Measurements from ENCODE around the gene NCOA3.

NCOA3 gene

GRCh38 chr20:47596003-47596571 lies 94.4 kb downstream of the NCOA3 start:
- no peak for DNase-seq (ENCODE audit: low read depth in 2 of 2)

GRCh38 chr20:47597090-47597489 lies 95.4 kb downstream of the NCOA3 start:
- no peak for DNase-seq (ENCODE audit: low read depth in 2 of 2)

DNA sequence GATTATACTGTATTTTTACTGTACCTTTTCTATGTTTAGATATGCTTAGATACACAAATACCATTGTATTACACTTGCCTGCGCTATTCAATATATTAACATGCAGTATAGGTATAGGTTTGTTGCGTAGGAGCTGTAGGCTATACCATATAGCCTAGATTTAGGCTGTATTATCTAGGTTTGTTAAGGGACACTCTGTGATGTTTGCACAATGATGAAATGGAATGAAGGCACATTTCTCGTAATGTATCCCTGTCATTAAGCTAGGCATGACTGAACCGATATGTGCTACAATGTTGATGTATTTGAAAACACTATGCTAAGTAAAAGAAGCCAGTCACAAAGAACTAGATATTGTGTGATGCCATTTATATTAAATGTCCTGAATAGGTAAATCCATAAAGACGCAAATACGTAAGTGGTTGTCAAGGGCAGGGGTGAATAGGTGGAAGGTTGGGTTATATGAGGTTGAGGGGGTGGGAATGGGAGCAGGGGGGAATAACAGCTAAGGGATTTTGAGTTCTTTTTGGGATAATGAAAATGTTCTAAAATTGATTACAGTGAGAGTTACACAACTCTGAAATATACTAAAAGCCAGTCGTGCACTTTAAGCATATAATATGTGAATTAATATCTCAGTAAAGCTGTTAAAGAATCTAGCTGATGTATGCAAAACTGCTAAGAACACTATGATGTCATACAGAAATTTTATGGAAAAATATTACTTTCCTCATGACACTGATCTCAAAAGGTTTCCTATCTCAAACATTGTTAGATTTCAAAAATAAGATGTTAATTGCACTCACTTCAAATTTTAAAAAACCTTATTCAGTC lies 97.4 kb downstream of the NCOA3 start:
- no peak for DNase-seq (ENCODE audit: low read depth in 2 of 2)

DNA sequence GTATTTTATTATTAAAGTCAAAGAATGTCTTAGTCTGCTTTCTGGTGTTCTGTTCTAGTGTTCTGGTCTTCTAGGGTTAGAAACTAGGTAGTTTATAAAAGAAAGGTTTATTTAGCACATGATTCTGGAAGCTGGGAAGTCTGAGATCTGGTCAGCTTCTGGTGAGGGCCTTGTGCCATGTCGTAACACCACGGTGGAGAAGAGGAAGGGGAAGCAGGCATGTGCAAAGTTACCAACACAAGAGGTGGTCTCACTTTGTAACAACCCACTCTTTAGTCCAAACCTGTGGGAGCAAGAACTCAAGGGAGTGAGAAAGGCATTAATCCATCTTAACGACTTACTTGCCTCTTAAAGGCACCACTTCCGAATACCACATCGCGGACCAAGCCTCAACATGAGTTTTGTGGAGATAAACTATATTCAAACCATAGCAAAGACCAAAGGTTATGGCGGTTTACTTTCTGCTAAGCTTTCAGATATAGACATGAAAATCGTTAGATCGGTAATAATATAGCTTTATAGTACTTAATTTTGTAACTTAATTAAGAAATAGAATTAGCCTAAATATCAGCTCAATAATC lies 99.4 kb downstream of the NCOA3 start:
- DNase-seq (ENCODE audit: low read depth in 2 of 2) = no peak

- no peak for DNase-seq (ENCODE audit: low read depth in 2 of 2)
Measured at GRCh38 chr20:47603260-47603659, 101.6 kb downstream of the NCOA3 start.

DNA sequence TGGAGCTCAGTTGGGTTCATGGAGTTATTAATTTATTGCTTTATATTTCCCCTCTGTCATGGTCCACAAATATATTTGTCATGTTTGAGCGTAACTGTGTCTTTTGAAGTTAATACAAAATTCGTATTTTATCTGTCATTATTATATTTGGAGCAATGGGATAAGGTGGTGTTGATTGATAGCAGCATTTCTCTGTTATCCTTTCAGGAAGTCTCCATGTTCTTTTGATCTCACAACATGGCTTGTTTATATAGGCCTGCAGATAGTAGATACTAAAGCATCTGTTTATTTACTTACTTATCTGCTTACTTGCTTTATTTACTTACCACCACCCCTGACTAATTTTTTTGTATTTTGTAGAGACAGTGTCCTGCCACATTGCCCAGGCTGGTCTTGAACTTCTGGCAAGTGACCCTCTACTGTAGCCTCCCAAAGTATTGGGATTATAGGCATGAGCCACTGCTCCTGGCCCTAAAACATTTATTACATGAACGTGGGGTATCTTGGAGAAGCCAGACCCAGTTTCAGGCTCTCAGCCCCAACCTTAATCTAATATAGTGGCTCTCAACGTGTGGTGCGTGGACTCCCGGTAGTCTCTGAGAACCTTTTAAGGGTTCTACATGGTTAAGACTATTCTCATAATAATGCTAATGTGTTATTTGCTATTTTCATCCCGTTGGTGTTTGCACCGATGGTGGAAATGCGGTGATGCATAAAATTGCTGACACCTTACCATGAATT lies 104.2 kb downstream of the NCOA3 start:
- DNase-seq (ENCODE audit: low read depth in 2 of 2) = no peak

DNA sequence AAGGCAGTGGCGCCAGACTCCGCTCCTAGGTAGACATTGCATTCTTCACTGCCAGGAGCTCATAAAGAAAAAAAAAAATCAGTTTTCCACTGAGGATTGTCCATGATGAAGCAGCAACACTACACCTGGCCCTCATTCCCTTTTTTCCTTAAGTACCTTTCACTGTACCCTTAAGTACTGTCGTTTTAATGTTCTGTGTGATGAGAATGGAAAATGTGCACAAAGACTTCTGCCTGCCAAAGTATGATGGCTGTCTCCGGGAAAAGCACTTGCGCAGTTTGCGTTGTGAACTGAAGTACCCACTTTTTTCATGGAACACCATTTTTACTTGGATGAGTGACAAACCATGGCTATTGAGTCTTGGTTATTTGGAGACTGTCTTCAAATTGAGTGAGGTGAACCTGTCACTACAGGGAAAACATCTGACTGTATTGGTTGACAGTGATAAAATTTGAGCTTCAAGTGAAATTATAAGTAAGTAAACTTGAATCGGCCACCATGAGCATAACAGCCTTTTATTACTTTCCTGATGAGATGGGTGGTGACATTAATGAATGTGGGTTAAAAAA lies 104.8 kb downstream of the NCOA3 start:
- DNase-seq (ENCODE audit: low read depth in 2 of 2) = no peak

DNA sequence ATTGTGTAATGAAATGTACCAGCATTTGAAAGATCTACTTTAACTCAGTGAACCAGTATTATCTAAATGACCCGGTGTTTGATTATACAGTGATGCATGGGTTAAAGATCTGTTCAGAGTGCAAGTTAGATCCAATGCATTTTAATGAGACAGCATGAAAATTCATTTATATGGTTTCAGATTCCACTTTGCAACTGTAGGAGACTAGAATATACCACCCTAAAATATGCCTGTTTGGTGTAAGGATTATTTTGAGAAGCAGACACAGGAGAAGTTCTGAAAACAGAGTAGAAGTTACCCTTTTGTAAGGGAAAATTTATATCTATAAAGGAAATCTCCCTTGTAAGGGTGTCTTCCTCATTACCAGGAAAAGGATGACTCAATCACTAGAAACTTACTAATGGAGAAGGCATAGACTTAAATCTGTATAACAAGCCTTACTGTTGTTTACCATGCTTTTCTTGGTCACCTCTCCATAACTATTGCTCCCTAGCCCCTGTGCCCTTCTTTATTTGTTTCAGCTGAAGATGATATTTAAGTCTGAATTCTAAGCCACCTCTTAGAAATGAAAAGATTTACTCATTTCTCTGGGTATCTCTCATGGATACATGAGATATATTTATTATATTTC lies 105.4 kb downstream of the NCOA3 start:
- DNase-seq (ENCODE audit: low read depth in 2 of 2) = no peak

DNA sequence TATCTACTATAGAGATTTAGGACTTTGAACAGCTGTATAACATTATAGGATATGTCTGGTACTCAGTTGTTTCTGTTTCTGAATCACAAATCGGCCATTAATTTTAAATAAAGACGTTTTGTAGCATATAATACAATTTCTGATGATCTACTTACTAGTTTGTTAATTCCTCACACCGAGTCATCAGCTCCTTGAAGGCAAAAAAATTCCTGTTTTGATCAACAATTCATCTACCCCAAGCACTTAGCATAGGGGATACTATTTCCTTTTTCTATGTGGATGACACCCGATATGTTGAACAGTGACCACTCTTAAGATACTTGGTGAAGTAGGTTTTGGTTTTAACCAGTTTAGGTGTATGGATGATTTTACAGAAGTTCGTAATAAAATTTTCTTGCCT lies 107.3 kb downstream of the NCOA3 start:
- no peak for DNase-seq (ENCODE audit: low read depth in 2 of 2)

DNA sequence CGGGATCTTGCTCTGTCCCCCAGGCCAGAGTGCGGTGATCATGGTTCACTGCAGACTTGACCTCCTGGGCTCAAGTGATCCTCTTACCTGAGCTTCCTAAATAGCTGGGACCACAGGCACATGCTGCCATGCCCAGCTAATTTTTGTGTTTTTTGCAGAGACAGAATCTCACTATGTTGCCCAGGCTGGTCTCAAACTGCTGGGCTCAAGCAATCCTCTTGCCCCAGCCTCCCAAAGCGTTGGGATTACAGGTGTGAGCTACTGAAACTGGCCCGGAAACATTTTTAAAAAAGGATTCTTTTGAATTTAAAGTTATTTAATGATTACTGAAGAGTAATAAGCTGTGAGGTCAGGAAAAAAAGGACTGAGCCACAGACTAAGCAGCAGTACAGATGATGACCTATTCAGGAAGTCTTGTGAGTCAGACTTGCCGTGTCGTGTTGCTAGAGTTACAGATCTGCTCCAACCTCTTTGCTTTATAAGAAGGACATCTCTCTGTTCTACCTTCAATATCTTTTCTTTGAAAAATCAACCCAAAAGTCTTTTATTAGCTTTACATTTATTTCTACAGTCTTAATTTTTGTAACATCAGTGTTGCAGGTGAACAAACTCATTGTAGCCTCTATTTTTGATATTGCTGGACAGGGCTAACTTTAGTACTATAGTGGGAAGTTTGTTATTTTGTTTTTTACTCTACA lies 108.7 kb downstream of the NCOA3 start:
- peak in 1 of 2 experiments; percentile 19 for DNase-seq (ENCODE audit: low read depth in 2 of 2)

- DNase-seq (ENCODE audit: low read depth in 2 of 2) = no peak
Measured at GRCh38 chr20:47610945-47611250, 109.2 kb downstream of the NCOA3 start.

DNA sequence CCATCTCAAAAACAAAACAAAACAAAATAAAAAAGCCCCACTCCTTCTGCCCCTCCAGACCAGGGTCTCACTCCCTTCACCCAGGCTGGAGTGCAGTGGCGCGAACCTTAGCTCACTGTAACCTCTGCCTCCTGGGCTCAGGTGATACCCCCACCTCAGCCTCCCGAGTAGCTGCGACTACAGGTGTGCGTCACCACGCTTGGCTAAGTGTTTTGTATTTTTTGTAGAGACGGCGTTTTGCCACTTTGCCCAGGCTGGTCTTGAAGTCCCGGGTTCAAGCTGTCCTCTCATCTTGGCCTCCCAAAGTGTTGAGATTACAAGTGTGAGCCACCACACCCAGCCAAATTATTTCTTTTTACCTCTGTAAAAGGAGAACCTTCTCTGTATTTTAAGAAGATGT lies 110.1 kb downstream of the NCOA3 start:
- no peak for DNase-seq (ENCODE audit: low read depth in 2 of 2)

- no peak for DNase-seq (ENCODE audit: low read depth in 2 of 2)
Measured at GRCh38 chr20:47612670-47613069, 111.0 kb downstream of the NCOA3 start.

DNA sequence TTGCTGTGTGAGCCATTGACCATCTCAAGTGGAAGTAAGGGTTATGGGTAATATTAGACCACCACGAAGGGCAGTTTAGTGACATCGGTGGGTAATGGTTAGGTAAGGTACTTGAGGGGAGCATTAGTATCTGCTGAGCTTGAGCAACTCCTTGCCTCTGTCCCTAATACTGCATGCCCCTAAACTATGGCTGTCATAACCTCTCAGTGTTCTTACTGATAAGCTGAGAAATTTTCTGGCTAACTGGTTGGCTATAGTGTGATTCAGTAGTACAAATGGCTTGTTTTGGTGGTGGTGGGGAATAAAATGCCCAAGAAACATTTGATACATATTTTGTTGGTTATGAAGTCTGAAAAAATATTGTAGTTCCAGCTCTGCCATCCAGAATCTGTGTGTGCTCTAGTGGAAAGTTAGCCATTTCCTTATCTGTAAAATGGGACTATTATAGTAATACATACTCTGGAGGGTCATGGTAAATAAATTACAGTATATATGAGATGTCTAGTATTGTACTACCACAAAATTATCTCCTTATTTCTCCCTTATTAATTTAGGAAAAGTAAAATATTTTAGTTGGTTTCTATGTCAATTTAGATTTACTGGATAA lies 113.1 kb downstream of the NCOA3 start:
- no peak for DNase-seq (ENCODE audit: low read depth in 2 of 2)

GRCh38 chr20:47618479-47618878 lies 116.8 kb downstream of the NCOA3 start:
- DNase-seq (ENCODE audit: low read depth in 2 of 2) = no peak

DNA sequence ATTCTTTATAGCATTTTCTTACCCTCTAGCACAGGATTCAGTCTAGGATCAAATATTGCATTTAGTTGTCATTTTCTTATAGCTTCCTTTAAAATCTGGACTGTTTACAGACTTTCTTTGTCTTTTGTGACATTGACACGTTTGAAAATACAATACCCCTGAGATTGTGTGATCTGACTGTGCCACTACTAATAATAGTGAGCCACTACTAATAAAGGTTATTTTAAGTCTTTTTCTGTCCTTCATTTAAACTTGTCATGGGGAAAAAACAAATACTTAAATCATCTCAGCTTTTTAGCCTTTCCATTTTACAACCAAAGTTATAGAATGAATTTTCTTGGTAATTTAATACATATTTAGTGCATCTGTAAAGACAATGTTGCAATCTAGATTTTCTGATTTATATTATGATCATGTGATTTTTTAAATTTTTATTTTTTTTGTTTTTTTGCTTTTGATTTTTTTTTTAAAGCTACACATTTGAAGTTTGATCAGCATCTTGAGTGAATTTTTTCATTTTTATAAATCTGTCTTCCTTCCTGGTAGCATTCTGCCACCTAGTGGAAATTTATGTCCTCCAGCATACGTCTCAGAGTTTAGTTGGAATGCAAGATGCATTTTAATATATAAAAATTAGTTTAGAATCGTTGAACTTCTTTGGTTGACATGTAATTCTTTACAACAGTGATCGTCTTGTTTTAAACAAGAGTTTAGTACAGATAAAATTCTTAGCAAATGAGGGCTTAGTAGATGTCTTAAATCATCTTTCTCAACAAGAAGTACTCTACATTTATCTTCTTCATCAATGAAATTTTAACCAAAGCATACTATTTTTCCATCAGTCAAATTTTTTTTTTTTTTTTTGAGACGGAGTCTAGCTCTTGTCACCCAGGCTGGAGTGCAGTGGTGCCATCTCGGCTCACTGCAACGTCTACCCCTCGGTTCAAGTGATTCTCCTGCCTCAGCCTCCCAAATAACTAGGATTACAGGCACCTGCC lies 119.4 kb downstream of the NCOA3 start:
- DNase-seq (ENCODE audit: low read depth in 2 of 2) = peak; percentile 31 to 33

GRCh38 chr20:47622118-47622665 lies 120.5 kb downstream of the NCOA3 start:
- DNase-seq (ENCODE audit: low read depth in 2 of 2) = no peak

DNA sequence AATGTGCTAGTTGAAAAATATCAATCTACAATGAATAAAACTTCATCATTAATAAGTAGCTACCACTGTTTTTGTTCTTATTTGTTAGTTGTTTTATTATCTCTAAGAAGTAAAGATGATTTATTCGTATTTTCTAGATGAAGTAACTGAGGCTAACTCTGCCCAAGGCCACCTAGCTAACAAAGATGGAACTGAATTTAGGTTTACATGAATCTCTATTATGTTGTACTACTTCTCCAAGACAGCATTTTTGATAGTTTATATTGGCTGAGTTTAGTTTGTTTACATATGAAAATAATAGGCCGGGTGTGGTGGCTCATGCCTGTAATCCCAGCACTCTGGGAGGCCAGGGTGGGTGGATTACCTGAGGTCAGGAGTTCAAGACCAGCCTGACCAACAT lies 121.5 kb downstream of the NCOA3 start:
- no peak for DNase-seq (ENCODE audit: low read depth in 2 of 2)

GRCh38 chr20:47627540-47627939 lies 125.9 kb downstream of the NCOA3 start:
- DNase-seq (ENCODE audit: low read depth in 2 of 2) = no peak

All from fibroblast of skin of left biceps (primary cell).